A673 (cell line): ENCODE results near the gene KLRB1. TPM values are rescaled to one million over a fixed set of nuclear protein-coding genes. Genes with fewer than 3 reads are reported as not detected.
"Not testable (repeated sequence)": the region's sequence is repeated elsewhere in the genome, so short reads cannot be mapped to it uniquely, and the experiment has no call there.

Source experiments
- BruUV-seq: library from RNA; stranded (reverse); fragments of 400-500 nt; replicated peaks from 2 replicates; lab custom pipeline; 2021; lab: Mats Ljungman, UMichigan
- CTCF ChIA-PET: fragments of 300-600 bp; sonication (Branson Sonifier 250); formaldehyde crosslinking; loops from one replicate; lab custom pipeline; 2022; ENCODE audit warnings: antibody characterized with exemption; lab: Charles Lee
- POLR2A ChIA-PET: fragments of 300-600 bp; sonication (Branson Sonifier 250); formaldehyde crosslinking; loops from one replicate; lab custom pipeline; 2022; ENCODE audit warnings: antibody characterized with exemption; ENCODE audit not compliant: low non-redundant PET; lab: Charles Lee
- DNase-seq: peaks from one replicate; pipeline ENCODE4 v3.0.0-alpha.2; 2015; ENCODE audit warnings: low spot score
- H3K27ac ChIP-seq: fragments of 200-600 bp; sonication (generic); 2 replicates; pipeline ENCODE4 v1.5.1; 2016; ENCODE audit warnings: mixed run types, low read depth, mild to moderate bottlenecking, mixed read lengths, antibody characterized with exemption, low read length; ENCODE audit not compliant: poor library complexity, severe bottlenecking
- H3K27me3 ChIP-seq: fragments of 200-600 bp; sonication (generic); replicated peaks from 2 replicates; pipeline ENCODE4 v1.6.1; 2017; ENCODE audit warnings: mixed run types, low read depth, mild to moderate bottlenecking, mixed read lengths, antibody characterized with exemption, low read length; ENCODE audit not compliant: insufficient read depth, poor library complexity
- H3K36me3 ChIP-seq: fragments of 200-600 bp; sonication (generic); 2 replicates; pipeline ENCODE4 v1.6.1; 2016; ENCODE audit warnings: mixed run types, mild to moderate bottlenecking, mixed read lengths, antibody characterized with exemption, low read length; ENCODE audit not compliant: insufficient read depth, poor library complexity, severe bottlenecking
- H3K4me1 ChIP-seq: fragments of 200-600 bp; sonication (generic); 2 replicates; pipeline ENCODE4 v1.6.1; 2017; ENCODE audit warnings: mixed run types, mild to moderate bottlenecking, mixed read lengths, antibody characterized with exemption, low read length; ENCODE audit not compliant: insufficient read depth, poor library complexity, severe bottlenecking
- H3K4me3 ChIP-seq: fragments of 200-600 bp; sonication (generic); 2 replicates; pipeline ENCODE4 v1.5.1; 2016; ENCODE audit warnings: low read depth, mixed run types, mild to moderate bottlenecking, mixed read lengths, low read length; ENCODE audit not compliant: poor library complexity, severe bottlenecking
- H3K9me3 ChIP-seq: fragments of 200-600 bp; sonication (generic); 2 replicates; pipeline ENCODE4 v1.6.1; 2016; ENCODE audit warnings: mixed run types, low read depth, mild to moderate bottlenecking, mixed read lengths, antibody characterized with exemption, low read length; ENCODE audit not compliant: poor library complexity, severe bottlenecking
- CTCF ChIP-seq: fragments of 300-800, 200-600 bp; sonication (generic); conservative IDR thresholded peaks from 2 replicates; pipeline ENCODE4 v1.5.1; 2017; ENCODE audit warnings: low read depth, mild to moderate bottlenecking, antibody characterized with exemption, low read length, moderate library complexity, mixed read lengths
- EZH2 ChIP-seq: fragments of 200-600 bp; sonication (generic); IDR thresholded peaks from 2 replicates; pipeline ENCODE4 v1.6.1; 2017; ENCODE audit warnings: borderline replicate concordance, low read depth, mild to moderate bottlenecking, mixed read lengths, antibody characterized with exemption, low read length; ENCODE audit not compliant: poor library complexity, severe bottlenecking
- intact Hi-C: fragments of 100-400 bp; cut with micrococcal nuclease; formaldehyde crosslinking; loops from one replicate; pipeline ENCODE4 v1.10.0; 2022; ENCODE audit not compliant: unreplicated experiment
- total RNA-seq: library from RNA; stranded (reverse); gene quantifications from 2 replicates; pipeline ENCODE4 v1.2.3, GENCODE V29; 2021

Gene KLRB1
- total RNA-seq, 1 experiment from 2014 or later: not detected

GRCh38 chr12:9615420-9616136 is 7.9 kb upstream of the KLRB1 start:
- H3K36me3 ChIP-seq: no peaks in the 10 kb centered on the region
- H3K27me3 ChIP-seq: no peaks in the 10 kb centered on the region
- intact Hi-C loops: no loop called here
- no peaks in the 10 kb centered on the region for H3K9me3 ChIP-seq
- H3K4me1 ChIP-seq: no peaks in the 10 kb centered on the region
- ChIA-PET CTCF (interaction anchor here (0.6 kb wide), 1 partner anchor 1123 kb away, joined by 3 read pairs; no protein-coding TSS in a partner anchor), POLR2A (no interaction called here)
- no peak overlapping the region for H3K27ac ChIP-seq
- no TSS peak for BruUV-seq
- no peak for DNase-seq
- no peak overlapping the region for H3K4me3 ChIP-seq
- TF ChIP-seq CTCF: no peak
- no peak for TF ChIP-seq EZH2

- H3K27ac ChIP-seq, H3K4me3 ChIP-seq, H3K36me3 ChIP-seq, DNase-seq, H3K27me3 ChIP-seq, H3K4me1 ChIP-seq, BruUV-seq, H3K9me3 ChIP-seq, intact Hi-C loops, POLR2A ChIA-PET, CTCF ChIA-PET: not testable (repeated sequence)
Measured at GRCh38 chr12:9610606-9611005, 2.9 kb upstream of the KLRB1 start.

GRCh38 chr12:9606736-9607372 is 862 bp downstream of the KLRB1 start:
- Histone ChIP-seq H3K4me1 (no peaks in the 10 kb centered on the region), H3K9me3 (no peaks in the 10 kb centered on the region), H3K27me3 (no peaks in the 10 kb centered on the region), H3K4me3 (no peak overlapping the region), H3K27ac (no peak overlapping the region), H3K36me3 (no peaks in the 10 kb centered on the region)
- ChIA-PET POLR2A (no interaction called here), CTCF (no interaction called here)
- BruUV-seq: no TSS peak
- TF ChIP-seq CTCF (no peak), EZH2 (no peak)
- intact Hi-C loops: no loop called here
- no peak for DNase-seq
